Left forelimb (tissue), 1 donor: Measurements from ENCODE around the gene SIK2.
A peak's percentile ranks its signal among the peaks of the same experiment; 100 is the strongest.

Experiments
- DNase-seq: peaks from one replicate; pipeline ENCODE4 v3.0.0-alpha.2; 2018; ENCODE audit warnings: low spot score

The SIK2 gene

DNA sequence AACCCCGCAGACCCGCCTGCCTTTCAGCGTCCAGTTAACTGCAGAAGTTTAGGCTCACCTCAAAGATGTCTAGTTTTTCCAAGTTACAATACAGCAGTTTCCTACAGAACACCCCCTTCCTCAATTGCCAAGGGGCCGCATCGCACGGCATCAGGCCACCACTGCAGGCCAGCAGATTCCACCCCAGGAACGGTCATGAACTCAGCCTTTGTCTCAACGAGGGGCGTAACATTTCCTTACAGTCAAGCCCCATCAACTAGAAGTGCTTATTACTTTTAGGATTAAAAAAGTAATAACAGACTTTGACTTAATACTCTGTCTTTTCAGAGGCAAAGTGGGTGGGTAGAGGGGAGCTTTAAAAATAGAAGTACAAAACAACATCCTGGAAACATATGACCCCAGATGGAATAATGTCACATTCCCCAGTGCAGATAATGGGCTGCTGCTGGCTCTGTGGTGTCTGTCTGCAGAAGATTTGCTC is 127.6 kb downstream of the SIK2 start:
- DNase-seq: no peak

GRCh38 chr11:111730871-111731591 is 128.8 kb downstream of the SIK2 start:
- no peak for DNase-seq

DNA sequence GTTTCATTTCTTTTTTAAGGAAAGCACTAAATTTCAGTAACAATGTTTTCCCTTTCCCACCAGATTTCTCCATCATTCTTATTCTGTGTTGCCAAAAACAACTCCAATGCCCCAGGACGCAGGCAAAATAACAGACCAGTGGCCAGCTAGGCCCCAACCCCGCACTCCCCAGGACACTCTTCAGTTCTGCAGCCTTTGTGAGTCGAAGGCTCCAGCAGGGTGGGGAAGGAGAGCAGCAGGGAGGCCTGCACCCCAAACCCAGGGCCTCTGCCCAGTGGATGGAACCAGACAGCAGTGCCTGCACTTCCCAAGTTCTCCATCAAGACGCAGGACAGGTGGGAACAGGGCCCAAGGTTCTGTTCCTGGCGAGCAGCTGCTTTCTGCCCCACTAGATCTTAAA is 129.6 kb downstream of the SIK2 start:
- no peak for DNase-seq

- peak; percentile 75 for DNase-seq
Measured at GRCh38 chr11:111733016-111733415, 130.8 kb downstream of the SIK2 start.

DNA sequence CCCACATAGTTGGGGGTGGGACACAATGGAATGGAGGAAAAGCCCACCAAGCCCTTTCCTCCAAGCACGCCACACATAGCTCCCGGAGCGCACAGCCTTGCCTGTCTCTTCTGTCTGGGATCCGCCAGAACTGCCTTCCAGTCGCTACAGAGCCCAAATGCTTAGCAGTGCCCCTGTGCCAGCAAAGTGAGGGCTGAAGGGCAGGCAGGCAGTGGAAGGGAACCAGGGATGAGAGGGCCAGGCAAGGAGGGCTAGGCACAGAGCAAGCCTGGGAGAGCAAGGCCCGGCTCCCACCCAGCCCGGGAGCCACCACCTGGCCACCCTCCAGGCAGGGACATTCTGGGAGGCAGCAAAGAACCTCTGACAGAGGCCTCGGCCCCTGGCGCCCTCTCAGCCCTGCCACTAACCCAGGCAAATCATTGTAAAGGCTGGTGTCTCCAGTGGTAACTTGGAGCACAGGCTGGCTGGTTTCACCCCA is 131.4 kb downstream of the SIK2 start:
- no peak for DNase-seq

GRCh38 chr11:111734101-111734953 is 132.1 kb downstream of the SIK2 start:
- DNase-seq: no peak

DNA sequence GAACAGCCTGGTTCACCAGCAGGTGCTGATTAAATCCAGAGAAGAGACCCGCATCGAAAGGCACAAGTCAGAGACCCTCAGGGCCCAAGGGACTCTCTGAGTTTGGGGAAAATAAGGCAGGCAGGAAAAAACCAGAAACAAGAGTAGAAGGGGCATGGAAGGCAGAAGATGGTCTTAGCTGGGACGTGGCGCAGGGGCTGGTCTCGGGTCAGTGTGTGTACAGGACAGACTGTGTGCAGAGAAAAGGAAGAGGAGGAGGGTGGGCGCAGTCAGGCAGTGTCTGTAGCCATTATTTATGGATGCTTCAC is 132.7 kb downstream of the SIK2 start:
- no peak for DNase-seq

DNA sequence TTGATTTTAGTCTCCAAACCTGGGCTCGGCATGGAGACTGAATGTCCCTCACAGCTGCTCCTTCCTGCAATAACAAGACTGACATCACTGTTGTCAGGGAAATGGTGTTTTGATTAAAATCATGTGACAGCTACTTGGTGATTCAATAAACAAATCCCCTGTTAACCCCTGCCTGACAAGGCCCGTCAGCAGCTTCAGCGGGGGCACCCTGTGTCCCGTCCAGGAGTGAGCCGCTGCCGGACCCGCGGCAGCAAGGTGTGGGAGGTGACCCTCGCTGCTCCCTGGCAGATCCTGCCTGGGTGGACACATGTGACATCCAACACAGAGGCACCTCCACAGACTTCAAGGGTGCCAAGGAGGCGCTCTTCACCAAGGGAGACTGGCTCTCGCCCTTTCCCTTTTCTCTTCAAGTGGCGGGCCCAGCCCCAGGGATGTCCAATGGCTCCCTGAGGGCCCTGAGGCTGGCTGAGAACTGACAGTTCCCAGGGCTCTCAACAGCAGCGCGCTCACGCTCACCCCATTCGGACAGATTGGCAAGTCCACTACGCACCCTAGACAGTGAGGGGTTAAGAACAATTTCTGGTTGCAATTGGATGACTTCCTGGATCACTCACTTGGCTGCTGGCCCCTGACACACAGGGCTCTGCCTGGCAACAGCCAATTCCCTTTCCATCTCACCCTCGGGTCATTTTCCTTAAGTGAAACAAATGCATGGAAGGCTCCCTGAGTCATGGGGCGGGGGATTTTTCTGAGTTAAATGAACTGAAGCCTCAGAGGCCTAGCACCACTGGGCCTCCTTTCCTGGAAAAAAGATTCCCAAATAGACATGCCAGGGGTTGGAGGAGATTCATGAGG is 133.2 kb downstream of the SIK2 start:
- peak; percentile 86 for DNase-seq

- no peak for DNase-seq
Measured at GRCh38 chr11:111736181-111736590, 133.9 kb downstream of the SIK2 start.

GRCh38 chr11:111736621-111737443 is 134.6 kb downstream of the SIK2 start:
- DNase-seq: no peak

DNA sequence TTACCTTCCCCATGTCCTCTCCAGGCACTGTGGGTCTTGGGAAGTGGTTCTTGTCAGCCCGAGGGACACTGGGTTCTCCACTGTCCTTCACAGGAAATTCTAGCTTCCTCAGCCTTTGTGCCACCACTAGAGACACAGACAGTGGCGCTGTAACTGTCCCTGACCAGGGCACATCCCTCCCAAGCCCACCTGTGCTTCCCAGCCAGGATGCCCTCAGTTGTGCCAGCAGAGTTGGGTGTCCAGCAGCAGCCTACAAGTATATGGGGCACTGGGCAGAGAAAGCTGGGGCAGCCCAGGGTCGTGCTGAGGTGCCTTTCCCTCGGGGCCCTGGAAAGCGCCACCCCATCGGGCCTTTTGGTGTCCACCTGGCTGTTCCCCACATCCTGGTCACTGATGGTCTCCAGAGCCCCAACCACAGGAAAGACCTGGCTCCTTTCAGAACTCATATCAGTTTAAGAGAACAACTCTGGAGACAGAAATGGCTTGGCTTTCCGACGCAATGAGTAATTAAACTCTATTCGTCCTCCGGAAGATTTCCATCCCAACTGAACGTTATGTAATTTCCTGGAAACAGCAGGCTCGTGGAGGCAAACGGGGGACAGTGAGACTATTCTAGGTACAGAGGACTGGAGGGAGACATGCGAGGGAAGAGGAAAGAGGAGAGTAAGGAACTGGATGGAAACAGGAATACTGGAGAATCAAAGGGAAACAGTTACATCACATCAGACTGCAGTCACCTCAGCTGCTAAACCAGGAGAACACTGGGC is 135.4 kb downstream of the SIK2 start:
- DNase-seq: no peak

- no peak for DNase-seq
Measured at GRCh38 chr11:111739299-111739698, 137.1 kb downstream of the SIK2 start.

DNA sequence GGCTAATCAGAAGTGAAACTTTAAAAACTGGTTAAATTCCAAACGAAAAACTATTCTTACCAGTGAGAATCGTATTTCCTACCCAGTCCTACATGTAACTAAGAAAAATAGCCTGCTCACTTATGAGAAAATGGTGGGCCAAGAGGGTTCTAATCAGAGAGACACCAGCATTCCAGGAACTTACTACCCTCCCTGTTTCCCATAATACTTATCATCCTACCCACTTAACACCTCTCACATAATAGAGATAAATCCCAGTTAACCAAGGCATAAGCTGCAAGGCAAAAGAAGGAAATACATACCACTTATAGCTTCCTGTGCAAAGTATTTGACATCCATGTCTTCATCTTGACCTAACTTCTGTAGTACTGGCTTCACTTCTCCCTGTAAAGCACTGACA is 139.5 kb downstream of the SIK2 start:
- DNase-seq: no peak

DNA sequence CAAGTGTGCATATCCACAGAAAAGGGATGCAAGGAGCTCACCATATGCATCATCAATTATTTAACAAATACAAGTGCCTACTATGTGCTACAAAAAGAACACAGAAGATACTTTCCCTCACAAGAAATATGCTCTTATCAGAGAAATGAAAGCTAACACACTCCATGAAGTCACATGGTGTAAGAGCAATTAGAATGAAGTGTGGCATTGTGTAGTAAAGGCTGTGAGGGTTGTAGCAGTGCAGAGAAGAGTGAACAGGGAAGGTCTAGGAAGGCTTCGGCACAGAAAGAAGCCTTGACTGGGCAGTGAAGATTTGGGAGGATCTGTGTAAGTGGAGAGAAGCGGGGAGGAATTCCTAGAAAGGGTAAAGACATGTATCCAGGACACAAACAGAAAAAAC is 141.5 kb downstream of the SIK2 start:
- no peak for DNase-seq

GRCh38 chr11:111745719-111746504 is 143.7 kb downstream of the SIK2 start:
- no peak for DNase-seq

- DNase-seq: no peak
Measured at GRCh38 chr11:111748035-111748804, 146.0 kb downstream of the SIK2 start.

- DNase-seq: no peak
Measured at GRCh38 chr11:111749646-111750045, 147.4 kb downstream of the SIK2 start.

DNA sequence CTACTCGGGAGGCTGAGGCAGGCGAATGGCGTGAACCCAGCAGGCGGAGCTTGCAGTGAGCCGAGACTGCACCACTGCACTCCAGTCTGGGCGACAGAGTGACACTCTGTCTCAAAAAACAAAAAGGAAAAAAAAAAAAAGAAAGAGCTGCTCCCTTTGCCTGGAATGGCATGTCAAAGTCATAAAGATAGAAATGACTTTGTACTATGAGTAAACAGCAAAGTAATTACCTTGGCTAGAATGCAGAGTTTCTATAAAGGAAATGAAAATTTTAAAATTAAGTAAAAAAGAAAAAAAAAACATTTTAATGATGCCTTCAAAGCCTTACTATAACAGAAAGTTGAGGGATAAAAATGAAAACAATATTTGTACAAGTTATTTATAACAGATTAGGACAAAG is 153.8 kb downstream of the SIK2 start:
- no peak for DNase-seq

DNA sequence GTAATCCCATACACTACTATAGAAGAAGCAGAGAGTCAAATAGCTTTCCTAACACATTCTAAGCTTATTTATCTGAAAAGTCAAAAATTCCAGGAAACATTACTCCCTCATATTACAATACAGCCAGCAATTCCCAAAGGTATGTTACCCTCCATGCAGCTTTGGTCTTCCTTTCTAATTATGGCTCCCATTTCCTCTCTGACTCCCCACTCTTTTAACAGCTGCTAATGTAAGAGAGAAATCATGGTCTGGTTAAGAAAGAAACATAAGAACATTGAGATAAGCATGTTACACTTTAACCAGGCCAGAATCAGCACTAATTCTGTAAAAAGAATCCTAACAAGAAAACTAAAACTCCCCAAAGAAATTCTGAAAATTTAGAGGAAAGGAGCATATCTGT is 157.1 kb downstream of the SIK2 start:
- DNase-seq: no peak
